DMS153 treated with DMSO at 0.1 percent for 48 hours (cell line): ENCODE results near the gene CSN3.

ENCODE experiments used
- DNase-seq: peaks from one replicate; lab custom pipeline; 2025; ENCODE audit not compliant: unreplicated experiment; lab: John Stamatoyannopoulos, UW

Gene CSN3

DNA sequence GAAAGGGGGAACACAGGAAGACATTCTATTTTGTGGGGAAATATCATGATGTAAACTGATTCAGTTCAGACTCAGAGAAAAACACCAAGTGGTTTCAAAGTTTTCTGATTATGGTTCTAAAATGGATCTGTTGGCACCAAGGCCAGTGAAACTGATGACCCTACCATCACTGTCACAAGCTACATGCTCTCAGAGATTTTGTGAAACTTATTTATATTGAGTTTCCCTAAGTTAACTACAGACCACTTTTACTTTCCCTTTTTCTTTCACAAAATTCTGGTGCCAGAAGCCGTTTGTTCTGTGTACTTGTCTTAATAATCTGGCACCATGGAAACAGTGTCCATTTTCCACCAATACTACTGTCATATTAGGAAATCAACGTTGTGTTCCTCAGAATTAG is 48.9 kb downstream of the CSN3 start:
- no peak for DNase-seq

GRCh38 chr4:70297576-70297975 is 55.2 kb downstream of the CSN3 start:
- no peak for DNase-seq

DNA sequence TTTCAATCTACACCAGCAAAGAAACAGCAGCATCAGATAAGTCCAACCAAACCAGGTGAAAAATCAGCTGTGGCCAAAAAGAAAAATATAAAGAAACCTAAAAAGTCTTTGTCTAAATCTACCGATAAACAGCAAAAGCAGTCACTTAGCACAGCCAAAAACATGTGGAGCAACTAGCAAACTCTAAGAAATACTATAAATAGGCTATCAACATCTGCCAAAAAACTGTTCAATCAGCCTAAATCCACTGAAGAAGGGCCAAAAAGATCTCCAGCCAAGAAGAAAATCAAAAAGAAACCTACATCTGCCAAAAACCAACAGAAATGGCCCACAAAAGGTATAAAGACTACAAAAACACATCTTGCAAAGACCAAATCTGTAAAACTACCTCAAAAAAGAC is 55.7 kb downstream of the CSN3 start:
- no peak for DNase-seq

DNA sequence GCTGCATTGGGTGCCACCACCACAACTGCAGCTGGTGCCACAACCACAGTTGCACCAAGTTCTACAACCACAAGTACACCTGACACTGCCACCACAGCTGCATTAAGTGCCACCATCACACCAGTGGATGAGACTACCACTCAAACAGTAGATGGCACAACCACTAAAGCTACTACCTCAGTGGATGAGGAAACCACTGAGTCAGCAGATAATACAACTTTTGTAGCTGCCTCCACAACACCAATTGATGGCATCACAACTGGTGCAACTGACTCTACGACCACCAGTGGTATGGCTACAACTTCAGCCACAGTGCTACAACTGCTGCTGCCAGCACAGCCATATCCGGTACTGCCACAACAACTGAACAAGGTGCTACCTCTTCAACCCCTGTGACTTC is 57.2 kb downstream of the CSN3 start:
- no peak for DNase-seq

DNA sequence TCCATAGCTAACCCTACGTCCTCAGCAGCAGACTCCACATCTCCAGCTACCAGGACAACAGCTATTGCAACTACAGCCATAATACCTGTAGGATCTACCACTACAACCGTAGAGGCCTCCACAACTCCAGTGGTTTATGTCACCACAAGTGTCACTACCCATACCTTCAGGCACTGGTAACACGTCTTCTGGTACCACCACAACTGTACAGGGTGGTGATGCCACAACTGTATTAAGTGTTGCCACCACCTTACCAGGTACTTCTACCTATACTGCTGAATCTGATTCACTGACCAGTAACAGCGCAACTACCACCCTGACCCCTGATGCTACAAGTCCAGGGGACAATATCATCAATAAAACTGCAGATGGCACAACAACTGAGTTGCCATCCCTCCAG is 57.8 kb downstream of the CSN3 start:
- no peak for DNase-seq
